Measurements from ENCODE around the gene SHANK2. TPM values are rescaled to one million over a fixed set of nuclear protein-coding genes. Genes with fewer than 3 reads are reported as not detected.
A peak's percentile ranks its signal among the peaks of the same experiment; 100 is the strongest.

The SHANK2 gene
- total RNA-seq, 8 experiments from 2014 or later: 0.36 to 19.2 (median 8.9) TPM

- no peak for ATAC-seq (replicated peaks in 6 of 8)
- in situ Hi-C loops (cut with MboI; ENCODE audit: low pct_unique_long_range_greater_than_20kb in 2 of 9, low sequenced_read_pairs in 9 of 9, unreplicated experiment in 9 of 9): no loop called here
- H3K27ac ChIP-seq: no peak overlapping the region
- 0 to 100% (median 75%) methylated on average over 1 to 2 of the region's 2 CpGs; no CpG with 5 or more reads in 4 of the 10 experiments for WGBS, 10 experiments
- H3K4me3 ChIP-seq: no peak overlapping the region
- H3K4me1 ChIP-seq (replicated peaks in 1 of 2): no peaks in the 10 kb centered on the region
Measured at GRCh38 chr11:71284525-71285092, 32.2 kb upstream of the SHANK2 start.

GRCh38 chr11:71283971-71284441 is 31.6 kb upstream of the SHANK2 start:
- no peak for ATAC-seq (replicated peaks in 6 of 8)
- no peak overlapping the region for H3K4me3 ChIP-seq
- in situ Hi-C loops (cut with MboI; ENCODE audit: low pct_unique_long_range_greater_than_20kb in 2 of 9, low sequenced_read_pairs in 9 of 9, unreplicated experiment in 9 of 9): no loop called here
- no peak overlapping the region for H3K27ac ChIP-seq
- no peaks in the 10 kb centered on the region for H3K4me1 ChIP-seq (replicated peaks in 1 of 2)
- 83 to 100% (median 92%) methylated on average over 1 to 11 of the region's 16 CpGs; no CpG with 5 or more reads in 5 of the 10 experiments for WGBS, 10 experiments

- 67 to 100% (median 76%) methylated on average over 2 to 4 of the region's 15 CpGs; no CpG with 5 or more reads in 5 of the 10 experiments for WGBS, 10 experiments
Measured at GRCh38 chr11:71282581-71283351, 30.4 kb upstream of the SHANK2 start.

GRCh38 chr11:71281831-71282230 is 29.5 kb upstream of the SHANK2 start:
- Histone ChIP-seq H3K27ac (no peak overlapping the region), H3K4me3 (no peak overlapping the region), H3K4me1 (replicated peaks in 1 of 2) (no peaks in the 10 kb centered on the region)
- 57 to 90% (median 84%) methylated on average over 2 to 7 of the region's 7 CpGs; no CpG with 5 or more reads in 2 of the 10 experiments for WGBS, 10 experiments
- no peak for ATAC-seq (replicated peaks in 6 of 8)
- in situ Hi-C loops (cut with MboI; ENCODE audit: low pct_unique_long_range_greater_than_20kb in 2 of 9, low sequenced_read_pairs in 9 of 9, unreplicated experiment in 9 of 9): no loop called here

More at GRCh38 chr11:71282581-71283351, 30.4 kb upstream of the SHANK2 start:
- no peak overlapping the region for H3K4me3 ChIP-seq
- no peak overlapping the region for H3K27ac ChIP-seq
- no peaks in the 10 kb centered on the region for H3K4me1 ChIP-seq (replicated peaks in 1 of 2)
- ATAC-seq (replicated peaks in 6 of 8): no peak
- in situ Hi-C loops (cut with MboI; ENCODE audit: low pct_unique_long_range_greater_than_20kb in 2 of 9, low sequenced_read_pairs in 9 of 9, unreplicated experiment in 9 of 9): no loop called here

- Histone ChIP-seq H3K4me3 (no peak overlapping the region), H3K4me1 (replicated peaks in 1 of 2) (no peaks in the 10 kb centered on the region), H3K27ac (no peak overlapping the region)
- WGBS, 10 experiments: 40 to 86% methylated on average over 1 of the region's 3 CpGs; no CpG with 5 or more reads in 8 of the 10 experiments
- peak in 2 of 8 experiments; percentile 49 to 65 for ATAC-seq (replicated peaks in 6 of 8)
- in situ Hi-C loops (cut with MboI; ENCODE audit: low pct_unique_long_range_greater_than_20kb in 2 of 9, low sequenced_read_pairs in 9 of 9, unreplicated experiment in 9 of 9): no loop called here
Measured at GRCh38 chr11:71281204-71281603, 28.8 kb upstream of the SHANK2 start.

- ATAC-seq (replicated peaks in 6 of 8): no peak
- H3K27ac ChIP-seq: no peak overlapping the region
- WGBS, 10 experiments: 73 to 87% (median 84%) methylated on average over 2 to 10 of the region's 14 CpGs; no CpG with 5 or more reads in 2 of the 10 experiments
Measured at GRCh38 chr11:71279916-71280645, 27.7 kb upstream of the SHANK2 start.

GRCh38 chr11:71272161-71272560 is 19.8 kb upstream of the SHANK2 start:
- Histone ChIP-seq H3K4me3 (no peak overlapping the region), H3K27ac (no peak overlapping the region), H3K4me1 (replicated peaks in 1 of 2) (no peaks in the 10 kb centered on the region)
- WGBS, 10 experiments: 50 to 100% (median 68%) methylated on average over 1 to 2 of the region's 3 CpGs; no CpG with 5 or more reads in 7 of the 10 experiments
- ATAC-seq (replicated peaks in 6 of 8): no peak
- in situ Hi-C loops (cut with MboI; ENCODE audit: low pct_unique_long_range_greater_than_20kb in 2 of 9, low sequenced_read_pairs in 9 of 9, unreplicated experiment in 9 of 9): no loop called here

More at GRCh38 chr11:71279916-71280645, 27.7 kb upstream of the SHANK2 start:
- H3K4me1 ChIP-seq (replicated peaks in 1 of 2): no peaks in the 10 kb centered on the region
- no peak overlapping the region for H3K4me3 ChIP-seq
- in situ Hi-C loops (cut with MboI; ENCODE audit: low pct_unique_long_range_greater_than_20kb in 2 of 9, low sequenced_read_pairs in 9 of 9, unreplicated experiment in 9 of 9): no loop called here

- 48 to 94% (median 82%) methylated on average over 3 to 12 of the region's 16 CpGs; no CpG with 5 or more reads in 1 of the 10 experiments for WGBS, 10 experiments
- in situ Hi-C loops (cut with MboI; ENCODE audit: low pct_unique_long_range_greater_than_20kb in 2 of 9, low sequenced_read_pairs in 9 of 9, unreplicated experiment in 9 of 9): no loop called here
- H3K27ac ChIP-seq: no peak overlapping the region
- no peak overlapping the region for H3K4me3 ChIP-seq
- H3K4me1 ChIP-seq (replicated peaks in 1 of 2): no peaks in the 10 kb centered on the region
- no peak for ATAC-seq (replicated peaks in 6 of 8)
Measured at GRCh38 chr11:71269603-71270511, 17.5 kb upstream of the SHANK2 start.

GRCh38 chr11:71268706-71269321 is 16.4 kb upstream of the SHANK2 start:
- ATAC-seq (replicated peaks in 6 of 8): no peak
- WGBS, 10 experiments: 69 to 100% (median 85%) methylated on average over 2 to 6 of the region's 11 CpGs; no CpG with 5 or more reads in 7 of the 10 experiments
- Histone ChIP-seq H3K4me1 (replicated peaks in 1 of 2) (no peaks in the 10 kb centered on the region), H3K27ac (no peak overlapping the region), H3K4me3 (no peak overlapping the region)
- in situ Hi-C loops (cut with MboI; ENCODE audit: low pct_unique_long_range_greater_than_20kb in 2 of 9, low sequenced_read_pairs in 9 of 9, unreplicated experiment in 9 of 9): no loop called here

- WGBS, 10 experiments: 23 to 80% (median 58%) methylated on average over 1 to 13 of the region's 15 CpGs; no CpG with 5 or more reads in 5 of the 10 experiments
- H3K27ac ChIP-seq: no peak overlapping the region
- no peaks in the 10 kb centered on the region for H3K4me1 ChIP-seq (replicated peaks in 1 of 2)
- peak in 1 of 8 experiments; percentile 25 for ATAC-seq (replicated peaks in 6 of 8)
- no peak overlapping the region for H3K4me3 ChIP-seq
- in situ Hi-C loops (cut with MboI; ENCODE audit: low pct_unique_long_range_greater_than_20kb in 2 of 9, low sequenced_read_pairs in 9 of 9, unreplicated experiment in 9 of 9): no loop called here
Measured at GRCh38 chr11:71267807-71268421, 15.5 kb upstream of the SHANK2 start.

GRCh38 chr11:71266114-71266833 is 13.9 kb upstream of the SHANK2 start:
- 11 to 100% (median 84%) methylated on average over 1 to 11 of the region's 22 CpGs; no CpG with 5 or more reads in 2 of the 10 experiments for WGBS, 10 experiments
- in situ Hi-C loops (cut with MboI; ENCODE audit: low pct_unique_long_range_greater_than_20kb in 2 of 9, low sequenced_read_pairs in 9 of 9, unreplicated experiment in 9 of 9): no loop called here
- Histone ChIP-seq H3K4me3 (no peak overlapping the region), H3K27ac (no peak overlapping the region), H3K4me1 (replicated peaks in 1 of 2) (no peaks in the 10 kb centered on the region)
- ATAC-seq (replicated peaks in 6 of 8): no peak

All from motor neuron (in vitro differentiated cells).